Measurements from ENCODE around the gene KIF16B.
"Not testable (repeated sequence)": the region's sequence is repeated elsewhere in the genome, so short reads cannot be mapped to it uniquely, and the experiment has no call there.

Gene KIF16B

DNA sequence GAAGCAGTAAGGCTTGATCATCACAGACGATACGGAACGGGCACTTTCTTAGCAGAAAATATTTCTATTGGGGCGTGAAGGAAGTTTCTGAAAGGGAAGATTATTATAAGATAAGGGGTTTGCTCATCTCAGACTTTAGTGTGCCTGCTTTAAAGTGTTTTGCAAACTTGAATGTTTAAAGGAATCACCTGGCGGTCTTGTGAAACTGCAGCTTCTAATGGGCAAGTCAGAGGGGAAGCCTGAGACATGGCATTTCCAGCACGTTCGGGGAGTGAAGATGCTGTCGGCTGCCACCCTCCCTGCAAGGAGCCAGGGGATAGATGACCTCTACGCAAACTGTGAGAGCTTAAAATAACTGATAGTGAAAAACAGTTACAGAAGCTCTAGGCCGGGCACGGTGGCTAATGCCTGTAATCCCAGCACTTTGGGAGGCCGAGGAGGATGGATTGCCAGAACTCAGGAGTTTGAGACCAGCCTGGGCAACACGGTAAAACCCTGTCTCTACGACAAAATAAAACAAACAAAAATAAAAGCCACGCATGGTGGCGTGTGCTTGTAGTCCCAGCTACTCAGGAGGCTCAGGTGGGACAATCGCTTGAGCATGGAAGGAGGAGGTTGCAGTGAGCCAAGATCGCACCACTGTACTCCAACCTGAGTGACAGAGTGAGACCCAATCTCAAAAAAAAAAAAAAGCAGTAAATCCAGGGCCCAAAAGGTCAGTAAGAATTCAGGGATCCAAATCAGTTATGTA is 2.3 kb upstream of the KIF16B start:
- TF ChIP-seq, protein P1, sequence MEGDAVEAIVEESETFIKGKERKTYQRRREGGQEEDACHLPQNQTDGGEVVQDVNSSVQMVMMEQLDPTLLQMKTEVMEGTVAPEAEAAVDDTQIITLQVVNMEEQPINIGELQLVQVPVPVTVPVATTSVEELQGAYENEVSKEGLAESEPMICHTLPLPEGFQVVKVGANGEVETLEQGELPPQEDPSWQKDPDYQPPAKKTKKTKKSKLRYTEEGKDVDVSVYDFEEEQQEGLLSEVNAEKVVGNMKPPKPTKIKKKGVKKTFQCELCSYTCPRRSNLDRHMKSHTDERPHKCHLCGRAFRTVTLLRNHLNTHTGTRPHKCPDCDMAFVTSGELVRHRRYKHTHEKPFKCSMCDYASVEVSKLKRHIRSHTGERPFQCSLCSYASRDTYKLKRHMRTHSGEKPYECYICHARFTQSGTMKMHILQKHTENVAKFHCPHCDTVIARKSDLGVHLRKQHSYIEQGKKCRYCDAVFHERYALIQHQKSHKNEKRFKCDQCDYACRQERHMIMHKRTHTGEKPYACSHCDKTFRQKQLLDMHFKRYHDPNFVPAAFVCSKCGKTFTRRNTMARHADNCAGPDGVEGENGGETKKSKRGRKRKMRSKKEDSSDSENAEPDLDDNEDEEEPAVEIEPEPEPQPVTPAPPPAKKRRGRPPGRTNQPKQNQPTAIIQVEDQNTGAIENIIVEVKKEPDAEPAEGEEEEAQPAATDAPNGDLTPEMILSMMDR (conservative IDR thresholded peaks at IDR 0.05): no peak
- H3K27ac ChIP-seq: peak overlapping the region; percentile 97

- TF ChIP-seq, protein P1 (conservative IDR thresholded peaks at IDR 0.05): no peak
- H3K27ac ChIP-seq: peak overlapping the region; percentile 97
Measured at GRCh38 chr20:16574656-16575355, 1.6 kb upstream of the KIF16B start.

DNA sequence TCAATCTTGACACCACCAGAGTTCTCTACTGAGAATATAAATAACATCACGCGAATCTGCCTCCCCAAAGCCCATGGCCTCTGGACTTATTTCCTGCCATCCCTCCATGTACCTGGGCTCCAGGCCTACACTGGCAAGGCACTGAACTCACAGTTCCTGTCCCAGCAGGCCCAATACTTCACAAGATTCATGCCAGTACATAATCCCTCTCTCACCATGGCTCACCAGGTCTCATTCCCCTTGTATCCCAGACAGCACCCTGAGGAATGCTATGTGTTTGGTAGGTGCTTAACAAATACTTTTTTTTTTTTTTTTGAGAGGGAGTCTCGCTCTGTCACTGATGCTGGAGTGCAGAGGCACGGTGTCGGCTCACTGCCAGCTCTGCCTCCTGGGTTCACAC is 1.9 kb downstream of the KIF16B start:
- TF ChIP-seq, protein P1 (conservative IDR thresholded peaks at IDR 0.05): no peak
- peak overlapping the region; percentile 97 for H3K27ac ChIP-seq

- TF ChIP-seq, protein P1 (conservative IDR thresholded peaks at IDR 0.05): no peak
- peak overlapping the region; percentile 97 for H3K27ac ChIP-seq
Measured at GRCh38 chr20:16569246-16570153, 3.7 kb downstream of the KIF16B start.

- TF ChIP-seq, protein P1 (conservative IDR thresholded peaks at IDR 0.05): no peak
- peak overlapping the region; percentile 97; the same call in 1 of the 2 replicates for H3K27ac ChIP-seq
Measured at GRCh38 chr20:16566080-16566479, 7.2 kb downstream of the KIF16B start.

DNA sequence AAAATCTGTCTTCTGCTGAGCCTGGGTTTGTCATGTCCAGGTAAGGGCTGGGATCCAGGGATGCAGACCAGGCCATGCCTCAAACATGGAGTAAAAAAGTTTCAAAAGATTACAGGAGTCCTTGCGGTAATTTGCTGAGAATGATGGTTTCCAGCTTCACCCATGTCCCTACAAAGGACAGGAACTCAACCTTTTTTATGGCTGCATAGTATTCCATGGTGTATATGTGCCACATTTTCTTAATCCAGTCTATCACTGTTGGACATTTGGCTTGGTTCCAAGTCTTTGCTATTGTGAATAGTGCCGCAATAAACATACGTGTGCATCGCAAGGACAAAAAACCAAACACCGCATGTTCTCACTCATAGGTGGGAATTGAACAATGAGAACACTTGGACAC is 9.2 kb downstream of the KIF16B start:
- not testable (repeated sequence) for H3K27ac ChIP-seq

- H3K27ac ChIP-seq: no peak overlapping the region
- TF ChIP-seq, protein P1 (conservative IDR thresholded peaks at IDR 0.05): no peak
Measured at GRCh38 chr20:16563066-16563806, 10.0 kb downstream of the KIF16B start.
